Hepatocyte (in vitro differentiated cells): ENCODE results near the gene GRAMD1A. TPM values are rescaled to one million over a fixed set of nuclear protein-coding genes. Genes with fewer than 3 reads are reported as not detected.

Source experiments
- DNase-seq: peaks from one replicate; pipeline ENCODE4 v3.0.0-alpha.2; 2016; ENCODE audit warnings: low spot score
- H2AFZ ChIP-seq: fragments of 200-600 bp; sonication (generic); 2 replicates; pipeline ENCODE4 v1.6.0; 2016; ENCODE audit warnings: antibody characterized with exemption, mild to moderate bottlenecking
- H3K27ac ChIP-seq: fragments of 200-600 bp; sonication (generic); 2 replicates; pipeline ENCODE4 v1.5.1; 2016; ENCODE audit warnings: mild to moderate bottlenecking
- H3K27me3 ChIP-seq: fragments of 200-600 bp; sonication (generic); 2 replicates; pipeline ENCODE4 v1.6.1; 2016
- H3K36me3 ChIP-seq: fragments of 200-600 bp; sonication (generic); replicated peaks from 2 replicates; pipeline ENCODE4 v1.5.1; 2016; ENCODE audit warnings: low read depth; ENCODE audit not compliant: insufficient read depth
- H3K4me1 ChIP-seq: fragments of 200-600 bp; sonication (generic); 2 replicates; pipeline ENCODE4 v1.5.1; 2016; ENCODE audit warnings: mild to moderate bottlenecking, moderate library complexity; ENCODE audit not compliant: insufficient read depth
- H3K4me2 ChIP-seq: fragments of 200-600 bp; sonication (generic); 2 replicates; pipeline ENCODE4 v1.6.0; 2016
- H3K4me3 ChIP-seq: fragments of 200-600 bp; sonication (generic); 2 replicates; pipeline ENCODE4 v1.5.1; 2016; ENCODE audit warnings: mild to moderate bottlenecking
- H3K79me2 ChIP-seq: fragments of 200-600 bp; sonication (generic); 2 replicates; pipeline ENCODE4 v1.6.0; 2017; ENCODE audit warnings: mild to moderate bottlenecking
- H3K9me2 ChIP-seq: fragments of 200-600 bp; sonication (generic); replicated peaks from 2 replicates; pipeline ENCODE4 v1.6.0; 2017; ENCODE audit warnings: mild to moderate bottlenecking; ENCODE audit not compliant: insufficient read depth
- H3K9me3 ChIP-seq: fragments of 200-600 bp; sonication (generic); 2 replicates; pipeline ENCODE4 v1.5.1; 2016; ENCODE audit warnings: low read depth, mild to moderate bottlenecking
- H4K20me1 ChIP-seq: fragments of 200-600 bp; sonication (generic); 2 replicates; pipeline ENCODE4 v1.6.0; 2016; ENCODE audit warnings: mild to moderate bottlenecking; ENCODE audit not compliant: insufficient read depth, poor library complexity, severe bottlenecking
- EZH2 ChIP-seq: fragments of 200-600 bp; sonication (generic); IDR thresholded peaks from 2 replicates; pipeline ENCODE4 v1.6.1; 2016; ENCODE audit warnings: antibody characterized with exemption, mild to moderate bottlenecking, borderline replicate concordance
- EZH2phosphoT487 ChIP-seq: fragments of 200-600 bp; sonication (generic); IDR thresholded peaks from one replicate; pipeline ENCODE4 v1.6.1; 2018; ENCODE audit warnings: antibody characterized with exemption, mild to moderate bottlenecking, low read depth, moderate library complexity; ENCODE audit not compliant: unreplicated experiment, severe bottlenecking
- WGBS: methylation state at CpG from one replicate; pipeline ENCODE4 v1.1.6; 2016; ENCODE audit warnings: low lambda C conversion rate; ENCODE audit errors: missing lambda C conversion rate; 5-methylcytosine and 5-hydroxymethylcytosine counted together
- polyA plus RNA-seq: library from polyadenylated mRNA; unstranded; fragments of >200 nt; fragmentation: Nextera tagmentation; extraction: Ambion mirVana; gene quantifications from 2 replicates; pipeline ENCODE4 v1.2.1, GENCODE V29; 2016
- total RNA-seq: library from RNA; depleted of rRNA; stranded (reverse); fragments of >200 nt; gene quantifications from 2 replicates; pipeline ENCODE4 v1.2.3, GENCODE V29; 2014
- TF ChIP-seq, protein P1 (sequence below): fragments of 200-600 bp; sonication (generic); IDR thresholded peaks from 2 replicates; pipeline ENCODE4 v1.5.1; 2016; ENCODE audit warnings: antibody characterized with exemption, mild to moderate bottlenecking; ENCODE audit not compliant: poor library complexity

The GRAMD1A gene
- total and polyA plus RNA-seq, 2 experiments from 2014 or later, result 34.8 to 92.4 TPM

GRCh38 chr19:35073516-35073915 is 73.4 kb downstream of the GRAMD1A start:
- WGBS, result 87% methylated on average over 10 of the region's 10 CpGs
- Histone ChIP-seq H3K9me2 (no peaks in the 10 kb centered on the region), H2AFZ (no peak overlapping the region), H3K36me3 (no peaks in the 10 kb centered on the region), H3K79me2 (no peaks in the 10 kb centered on the region), H3K4me1 (peaks cover 3% of the 10 kb centered on the region), H3K27me3 (no peaks in the 10 kb centered on the region), H3K9me3 (no peaks in the 10 kb centered on the region), H4K20me1 (no peaks in the 10 kb centered on the region), H3K4me2 (no peak overlapping the region), H3K27ac (no peak overlapping the region), H3K4me3 (no peak overlapping the region)
- no peak for DNase-seq
- TF ChIP-seq, protein P1, sequence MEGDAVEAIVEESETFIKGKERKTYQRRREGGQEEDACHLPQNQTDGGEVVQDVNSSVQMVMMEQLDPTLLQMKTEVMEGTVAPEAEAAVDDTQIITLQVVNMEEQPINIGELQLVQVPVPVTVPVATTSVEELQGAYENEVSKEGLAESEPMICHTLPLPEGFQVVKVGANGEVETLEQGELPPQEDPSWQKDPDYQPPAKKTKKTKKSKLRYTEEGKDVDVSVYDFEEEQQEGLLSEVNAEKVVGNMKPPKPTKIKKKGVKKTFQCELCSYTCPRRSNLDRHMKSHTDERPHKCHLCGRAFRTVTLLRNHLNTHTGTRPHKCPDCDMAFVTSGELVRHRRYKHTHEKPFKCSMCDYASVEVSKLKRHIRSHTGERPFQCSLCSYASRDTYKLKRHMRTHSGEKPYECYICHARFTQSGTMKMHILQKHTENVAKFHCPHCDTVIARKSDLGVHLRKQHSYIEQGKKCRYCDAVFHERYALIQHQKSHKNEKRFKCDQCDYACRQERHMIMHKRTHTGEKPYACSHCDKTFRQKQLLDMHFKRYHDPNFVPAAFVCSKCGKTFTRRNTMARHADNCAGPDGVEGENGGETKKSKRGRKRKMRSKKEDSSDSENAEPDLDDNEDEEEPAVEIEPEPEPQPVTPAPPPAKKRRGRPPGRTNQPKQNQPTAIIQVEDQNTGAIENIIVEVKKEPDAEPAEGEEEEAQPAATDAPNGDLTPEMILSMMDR, result no peak
- TF ChIP-seq EZH2phosphoT487 (no peak), EZH2 (no peak)

DNA sequence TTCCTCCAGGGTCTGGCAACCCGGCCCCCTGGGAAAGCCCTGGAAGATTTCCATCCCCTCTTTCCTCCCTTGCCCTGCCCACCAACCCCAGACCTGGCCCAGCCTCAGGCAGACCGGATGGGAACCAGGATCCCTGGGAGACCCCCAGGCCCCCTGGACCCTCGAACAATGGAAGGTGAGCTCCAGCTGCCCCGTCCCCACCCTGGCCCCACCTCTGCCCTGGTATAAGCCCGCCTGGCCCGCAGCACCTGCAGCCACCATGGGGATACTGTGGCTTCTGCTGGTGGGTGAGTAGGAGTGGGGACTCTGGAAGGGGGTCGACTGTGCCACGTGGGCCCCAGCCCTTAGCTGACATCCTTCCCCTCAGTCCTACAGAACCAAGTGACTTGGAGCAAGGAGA is 73.8 kb downstream of the GRAMD1A start:
- TF ChIP-seq EZH2 (no peak), EZH2phosphoT487 (no peak)
- TF ChIP-seq, protein P1, result no peak
- H3K9me3 ChIP-seq, result no peaks in the 10 kb centered on the region
- H3K79me2 ChIP-seq, result no peaks in the 10 kb centered on the region
- no peak for DNase-seq
- 93% methylated on average over 6 of the region's 8 CpGs for WGBS
- no peak overlapping the region for H3K4me2 ChIP-seq
- no peaks in the 10 kb centered on the region for H4K20me1 ChIP-seq
- no peak overlapping the region for H3K4me3 ChIP-seq
- H3K9me2 ChIP-seq, result no peaks in the 10 kb centered on the region
- no peak overlapping the region for H3K27ac ChIP-seq
- H3K27me3 ChIP-seq, result no peaks in the 10 kb centered on the region
- H2AFZ ChIP-seq, result no peak overlapping the region
- no peaks in the 10 kb centered on the region for H3K36me3 ChIP-seq
- H3K4me1 ChIP-seq, result no peaks in the 10 kb centered on the region

- H4K20me1 ChIP-seq, result no peaks in the 10 kb centered on the region
- H3K4me2 ChIP-seq, result no peak overlapping the region
- no peaks in the 10 kb centered on the region for H3K36me3 ChIP-seq
- 94% methylated on average over 18 of the region's 21 CpGs for WGBS
- H3K4me1 ChIP-seq, result no peaks in the 10 kb centered on the region
- H3K9me2 ChIP-seq, result no peaks in the 10 kb centered on the region
- DNase-seq, result no peak
- H3K27me3 ChIP-seq, result no peaks in the 10 kb centered on the region
- H3K4me3 ChIP-seq, result no peak overlapping the region
- no peak for TF ChIP-seq EZH2phosphoT487
- TF ChIP-seq, protein P1, result no peak
- no peak for TF ChIP-seq EZH2
- no peaks in the 10 kb centered on the region for H3K79me2 ChIP-seq
- H2AFZ ChIP-seq, result no peak overlapping the region
- H3K9me3 ChIP-seq, result no peaks in the 10 kb centered on the region
- H3K27ac ChIP-seq, result no peak overlapping the region
These were observed 74.5 kb downstream of the GRAMD1A start for GRCh38 chr19:35074426-35075201.
